ENCODE results near the gene COL4A6. TPM values are rescaled to one million over a fixed set of nuclear protein-coding genes. Genes with fewer than 3 reads are reported as not detected.

COL4A6 gene
- polyA plus RNA-seq, 4 donors: 0.43 to 2.5 TPM; not detected in 2

DNA sequence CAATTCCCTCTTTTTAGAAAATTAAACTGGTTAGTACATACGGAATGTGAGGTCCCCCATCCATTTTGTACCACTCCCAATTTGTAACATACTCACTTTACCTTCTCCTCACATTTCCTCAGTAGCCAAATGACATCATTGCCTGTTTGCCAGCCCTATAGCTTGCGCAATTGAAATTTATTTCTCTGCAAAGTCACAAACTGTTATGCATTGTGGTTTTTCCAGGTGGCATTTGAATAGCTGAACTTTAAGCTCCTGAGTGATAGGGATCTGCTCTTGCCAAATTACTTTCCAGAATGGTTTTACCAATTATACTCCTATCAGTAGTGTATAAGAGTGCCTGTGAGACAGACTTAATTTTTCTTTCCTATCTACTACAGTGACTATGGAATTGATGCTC lies 9.1 kb upstream of the COL4A6 start:
- no peaks in the 10 kb centered on the region for H3K9me3 ChIP-seq (ENCODE audit: control insufficient read depth in 2 of 2, insufficient read depth in 1 of 2, low read depth in 1 of 2, low read length in 1 of 2)
- H3K4me1 ChIP-seq (ENCODE audit: control insufficient read depth in 3 of 3, insufficient read depth in 2 of 3, low read depth in 1 of 3, low read length in 2 of 3): no peaks in the 10 kb centered on the region
- WGBS, 3 donors: 47 to 65% (median 51%) methylated on average over 2 of the region's 2 CpGs
- no peaks in the 10 kb centered on the region for H3K27me3 ChIP-seq (ENCODE audit: control insufficient read depth in 3 of 3, insufficient read depth in 3 of 3, low read length in 3 of 3)
- DNase-seq: no peak
- FAIRE-seq: no peak
- H3K36me3 ChIP-seq (ENCODE audit: control insufficient read depth in 3 of 3, insufficient read depth in 2 of 3, low read depth in 1 of 3, low read length in 3 of 3): no peaks in the 10 kb centered on the region
- no peak overlapping the region for H3K27ac ChIP-seq (ENCODE audit: low read depth in 1 of 3, low read length in 2 of 3)
- H3K4me3 ChIP-seq (ENCODE audit: low read depth in 1 of 3, low read length in 3 of 3): no peak overlapping the region

DNA sequence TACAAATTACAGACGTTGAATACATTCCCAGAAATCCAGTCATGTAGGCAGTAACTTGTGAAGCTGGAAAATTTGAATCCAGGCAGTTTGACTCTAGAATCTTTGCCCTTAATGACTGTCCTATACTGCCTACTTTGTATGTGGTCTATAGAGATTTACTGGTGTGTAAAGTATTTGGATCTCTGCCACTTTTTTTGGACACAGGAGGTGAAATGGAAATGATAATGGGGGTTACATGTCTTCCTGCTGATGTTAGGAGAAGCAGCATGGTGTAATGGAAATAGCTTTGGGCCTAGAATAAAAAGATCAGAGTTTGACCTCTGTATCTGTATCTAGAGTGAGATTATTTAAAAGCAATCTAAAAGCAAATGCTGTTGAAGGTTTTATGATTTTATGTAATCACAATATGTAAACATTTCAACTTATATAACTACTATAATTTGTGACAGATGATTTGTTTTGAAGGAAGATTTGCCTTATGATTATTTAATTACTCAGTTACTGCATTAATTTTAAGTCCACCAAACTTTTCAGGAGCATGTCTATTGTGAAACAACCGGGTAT lies 4.8 kb upstream of the COL4A6 start:
- peak in 1 of 2 donors; percentile 3 for DNase-seq
- no peaks in the 10 kb centered on the region for H3K4me1 ChIP-seq (ENCODE audit: control insufficient read depth in 3 of 3, insufficient read depth in 2 of 3, low read depth in 1 of 3, low read length in 2 of 3)
- WGBS, 3 donors: 33 to 41% (median 35%) methylated on average over 2 of the region's 2 CpGs
- FAIRE-seq: no peak
- H3K27me3 ChIP-seq (ENCODE audit: control insufficient read depth in 3 of 3, insufficient read depth in 3 of 3, low read length in 3 of 3): peaks cover 0 to 5% (median 0%) of the 10 kb centered on the region in 3 donors
- no peaks in the 10 kb centered on the region for H3K36me3 ChIP-seq (ENCODE audit: control insufficient read depth in 3 of 3, insufficient read depth in 2 of 3, low read depth in 1 of 3, low read length in 3 of 3)
- no peak overlapping the region for H3K4me3 ChIP-seq (ENCODE audit: low read depth in 1 of 3, low read length in 3 of 3)
- H3K27ac ChIP-seq (ENCODE audit: low read depth in 1 of 3, low read length in 2 of 3): no peak overlapping the region
- no peaks in the 10 kb centered on the region for H3K9me3 ChIP-seq (ENCODE audit: control insufficient read depth in 2 of 2, insufficient read depth in 1 of 2, low read depth in 1 of 2, low read length in 1 of 2)

DNA sequence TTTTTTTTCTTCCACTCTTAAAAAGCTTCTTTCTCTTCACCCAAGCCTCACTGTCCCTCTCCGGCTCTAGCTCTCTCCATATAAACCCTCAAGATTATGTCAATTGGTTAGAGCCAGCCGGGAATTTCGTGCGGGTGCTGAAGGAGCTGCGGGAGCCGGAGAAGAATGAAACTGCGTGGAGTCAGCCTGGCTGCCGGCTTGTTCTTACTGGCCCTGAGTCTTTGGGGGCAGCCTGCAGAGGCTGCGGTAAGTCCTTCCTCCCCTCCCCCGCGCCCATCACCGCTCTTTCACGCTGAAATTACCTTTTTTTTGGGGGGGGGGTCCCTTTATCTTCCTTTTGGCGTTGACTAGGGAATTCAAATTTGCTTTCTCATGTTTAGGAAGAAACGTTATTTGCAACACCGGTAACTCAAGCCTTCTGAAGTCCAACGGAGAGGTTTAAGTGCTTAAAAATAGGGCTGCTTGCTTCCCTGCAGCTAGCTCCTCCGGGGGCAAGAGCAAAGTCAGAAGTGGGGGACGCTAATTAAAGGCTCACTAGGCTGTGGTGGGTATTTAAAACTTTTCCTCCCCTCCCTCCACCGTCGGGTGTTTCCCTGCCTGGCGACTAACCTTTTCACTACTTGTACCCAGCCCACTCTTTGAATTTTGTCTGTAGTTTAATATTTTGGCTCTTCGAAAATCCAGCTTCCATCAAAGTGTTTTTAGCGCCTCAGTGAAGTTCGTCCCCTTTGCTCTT lies 1.9 kb upstream of the COL4A6 start:
- H3K27me3 ChIP-seq (ENCODE audit: control insufficient read depth in 3 of 3, insufficient read depth in 3 of 3, low read length in 3 of 3): peaks cover 0 to 12% (median 0%) of the 10 kb centered on the region in 3 donors
- WGBS, 3 donors: 5 to 16% (median 11%) methylated on average over 25 of the region's 25 CpGs
- DNase-seq (peak in 1 of 2 donors; percentile 31), FAIRE-seq (no peak)
- peak overlapping the region in 2 of 3 donors; percentile 27 to 71 for H3K4me3 ChIP-seq (ENCODE audit: low read depth in 1 of 3, low read length in 3 of 3)
- no peaks in the 10 kb centered on the region for H3K9me3 ChIP-seq (ENCODE audit: control insufficient read depth in 2 of 2, insufficient read depth in 1 of 2, low read depth in 1 of 2, low read length in 1 of 2)
- no peaks in the 10 kb centered on the region for H3K4me1 ChIP-seq (ENCODE audit: control insufficient read depth in 3 of 3, insufficient read depth in 2 of 3, low read depth in 1 of 3, low read length in 2 of 3)
- no peaks in the 10 kb centered on the region for H3K36me3 ChIP-seq (ENCODE audit: control insufficient read depth in 3 of 3, insufficient read depth in 2 of 3, low read depth in 1 of 3, low read length in 3 of 3)
- H3K27ac ChIP-seq (ENCODE audit: low read depth in 1 of 3, low read length in 2 of 3): peak overlapping the region in 1 of 3 donors; percentile 51

DNA sequence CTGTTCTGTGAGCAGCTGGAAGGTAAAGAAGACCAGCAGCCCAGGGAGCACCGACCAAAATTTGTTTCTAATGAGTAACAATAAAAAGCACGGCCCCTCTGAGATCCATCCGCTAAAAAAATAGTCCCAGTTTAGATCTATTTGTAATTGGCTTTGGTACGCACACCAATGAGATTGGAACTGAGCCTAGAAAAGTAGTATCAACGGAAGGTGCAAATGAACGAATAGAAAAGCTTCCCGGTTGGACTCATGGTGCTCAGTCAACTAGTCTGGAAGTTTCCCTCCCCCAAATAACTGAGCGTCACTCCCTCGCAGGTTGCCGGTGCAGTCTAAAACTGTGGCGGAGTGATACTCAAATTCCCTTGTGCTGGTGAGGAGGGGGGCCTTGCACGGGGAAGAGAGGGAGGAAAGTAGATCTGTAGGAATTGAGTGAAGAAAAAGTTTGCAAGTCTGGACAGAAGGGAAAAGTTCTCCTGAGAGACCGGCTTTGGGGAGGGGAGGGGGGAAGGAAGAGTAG lies 1.3 kb upstream of the COL4A6 start, which contains the start of gene COL4A5:
Gene COL4A5, plus strand, starts transcription at position 413 of the 517 bp plus-strand sequence. CDS start 288 bp downstream, outside the sequence.
- FAIRE-seq: no peak
- DNase-seq: peak; percentile 1 to 72
- Histone ChIP-seq H3K27ac (ENCODE audit: low read depth in 1 of 3, low read length in 2 of 3) (peak within 1 kb of the TSS in 1 of 3 donors; percentile 51), H3K4me1 (ENCODE audit: control insufficient read depth in 3 of 3, insufficient read depth in 2 of 3, low read depth in 1 of 3, low read length in 2 of 3) (no peaks in the 10 kb centered on the region), H3K36me3 (ENCODE audit: control insufficient read depth in 3 of 3, insufficient read depth in 2 of 3, low read depth in 1 of 3, low read length in 3 of 3) (no peaks in the 10 kb centered on the region), H3K27me3 (ENCODE audit: control insufficient read depth in 3 of 3, insufficient read depth in 3 of 3, low read length in 3 of 3) (peaks cover 0 to 12% (median 0%) of the 10 kb centered on the region in 3 donors), H3K9me3 (ENCODE audit: control insufficient read depth in 2 of 2, insufficient read depth in 1 of 2, low read depth in 1 of 2, low read length in 1 of 2) (no peaks in the 10 kb centered on the region), H3K4me3 (ENCODE audit: low read depth in 1 of 3, low read length in 3 of 3) (peak within 1 kb of the TSS in 2 of 3 donors; percentile 27 to 71)
- WGBS, 3 donors: 1 to 20% (median 9%) methylated on average over 13 of the region's 13 CpGs

DNA sequence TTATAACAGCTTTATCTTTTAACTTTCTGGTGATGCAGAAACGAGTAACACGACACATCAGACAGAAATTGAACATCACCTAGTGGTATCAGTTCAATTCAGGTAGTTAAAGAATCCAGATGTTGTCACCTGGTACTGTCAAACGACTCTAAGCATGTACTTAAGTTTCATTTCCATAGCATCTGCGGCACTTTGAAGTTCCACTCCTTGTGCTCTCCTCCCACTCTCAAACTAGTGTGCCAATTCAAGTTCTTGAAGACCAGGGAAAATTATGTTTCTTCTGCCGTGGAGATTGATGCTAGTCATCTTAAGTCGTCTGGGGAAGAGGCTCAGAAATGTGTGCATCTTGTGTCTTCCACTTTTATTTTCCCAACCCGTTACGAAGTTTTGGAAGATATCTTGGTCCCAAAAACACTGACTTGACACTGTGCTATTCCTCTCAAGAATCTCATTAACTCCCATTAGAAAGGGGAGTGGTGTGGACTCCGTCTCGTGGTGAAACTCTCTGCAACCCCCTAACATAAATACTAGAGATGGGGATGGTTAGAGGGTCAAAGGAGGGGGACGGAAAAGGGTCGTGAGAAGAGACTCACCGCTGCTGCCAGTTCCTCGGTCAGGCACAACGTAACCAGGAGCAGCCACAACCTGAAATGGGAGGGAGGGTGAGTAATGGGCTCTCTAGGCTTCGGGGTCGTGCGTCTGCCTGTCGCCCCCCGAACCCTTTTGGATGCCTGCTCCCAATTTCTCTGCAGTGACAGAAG lies 693 bp downstream of the COL4A6 start:
- Histone ChIP-seq H3K4me3 (ENCODE audit: low read depth in 1 of 3, low read length in 3 of 3) (peak overlapping the region in 1 of 3 donors; percentile 40), H3K36me3 (ENCODE audit: control insufficient read depth in 3 of 3, insufficient read depth in 2 of 3, low read depth in 1 of 3, low read length in 3 of 3) (no peaks in the 10 kb centered on the region), H3K4me1 (ENCODE audit: control insufficient read depth in 3 of 3, insufficient read depth in 2 of 3, low read depth in 1 of 3, low read length in 2 of 3) (no peaks in the 10 kb centered on the region), H3K27ac (ENCODE audit: low read depth in 1 of 3, low read length in 2 of 3) (no peak overlapping the region), H3K27me3 (ENCODE audit: control insufficient read depth in 3 of 3, insufficient read depth in 3 of 3, low read length in 3 of 3) (peaks cover 0 to 12% (median 0%) of the 10 kb centered on the region in 3 donors), H3K9me3 (ENCODE audit: control insufficient read depth in 2 of 2, insufficient read depth in 1 of 2, low read depth in 1 of 2, low read length in 1 of 2) (no peaks in the 10 kb centered on the region)
- DNase-seq (peak in 1 of 2 donors; percentile 1), FAIRE-seq (no peak)
- WGBS, 3 donors: 13 to 32% (median 14%) methylated on average over 20 of the region's 20 CpGs

DNA sequence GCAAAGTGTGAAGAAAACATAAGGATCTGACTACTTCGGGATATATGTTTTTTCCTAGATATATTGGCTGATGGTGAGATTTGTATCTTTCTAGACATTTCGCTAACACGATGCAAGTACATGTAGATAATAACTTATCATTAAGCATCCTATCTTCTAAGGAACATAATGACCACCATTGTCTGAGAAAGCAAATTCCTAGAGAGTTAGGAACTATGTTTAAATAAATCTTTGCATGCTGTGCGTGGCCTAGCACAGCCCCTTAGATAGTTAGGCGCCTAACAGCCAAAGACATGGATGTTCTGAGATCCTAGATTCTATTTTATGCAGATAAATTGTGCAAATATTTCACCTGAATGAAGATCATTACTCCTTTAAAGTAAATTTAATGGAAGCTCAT lies 3.0 kb downstream of the COL4A6 start:
- H3K27ac ChIP-seq (ENCODE audit: low read depth in 1 of 3, low read length in 2 of 3): no peak overlapping the region
- no peaks in the 10 kb centered on the region for H3K9me3 ChIP-seq (ENCODE audit: control insufficient read depth in 2 of 2, insufficient read depth in 1 of 2, low read depth in 1 of 2, low read length in 1 of 2)
- WGBS, 3 donors: 68 to 81% (median 79%) methylated on average over 5 of the region's 5 CpGs
- H3K4me3 ChIP-seq (ENCODE audit: low read depth in 1 of 3, low read length in 3 of 3): no peak overlapping the region
- DNase-seq (no peak), FAIRE-seq (no peak)
- peaks cover 0 to 12% (median 0%) of the 10 kb centered on the region in 3 donors for H3K27me3 ChIP-seq (ENCODE audit: control insufficient read depth in 3 of 3, insufficient read depth in 3 of 3, low read length in 3 of 3)
- no peaks in the 10 kb centered on the region for H3K4me1 ChIP-seq (ENCODE audit: control insufficient read depth in 3 of 3, insufficient read depth in 2 of 3, low read depth in 1 of 3, low read length in 2 of 3)
- H3K36me3 ChIP-seq (ENCODE audit: control insufficient read depth in 3 of 3, insufficient read depth in 2 of 3, low read depth in 1 of 3, low read length in 3 of 3): no peaks in the 10 kb centered on the region

DNA sequence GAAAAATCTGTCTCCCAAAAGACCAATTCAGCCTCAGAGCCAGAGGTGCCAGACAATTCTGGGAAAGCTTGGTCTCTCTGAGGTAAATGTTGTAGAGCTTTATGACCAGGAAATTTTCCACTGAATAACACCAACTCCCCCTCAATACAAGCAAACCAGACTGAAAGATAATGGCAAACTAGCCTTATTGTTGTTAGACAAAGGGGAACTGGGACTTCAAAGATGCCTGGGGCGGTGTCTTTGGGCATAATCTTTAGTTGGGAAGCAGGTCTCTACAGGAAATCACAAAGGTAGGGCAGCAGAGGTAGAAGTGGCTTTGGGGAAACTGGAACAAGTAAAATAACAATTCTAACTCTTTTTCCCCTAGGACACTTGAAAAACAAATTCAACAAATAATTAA lies 12.0 kb downstream of the COL4A6 start:
- Histone ChIP-seq H3K36me3 (ENCODE audit: control insufficient read depth in 3 of 3, insufficient read depth in 2 of 3, low read depth in 1 of 3, low read length in 3 of 3) (no peaks in the 10 kb centered on the region), H3K27me3 (ENCODE audit: control insufficient read depth in 3 of 3, insufficient read depth in 3 of 3, low read length in 3 of 3) (no peaks in the 10 kb centered on the region), H3K4me3 (ENCODE audit: low read depth in 1 of 3, low read length in 3 of 3) (no peak overlapping the region), H3K9me3 (ENCODE audit: control insufficient read depth in 2 of 2, insufficient read depth in 1 of 2, low read depth in 1 of 2, low read length in 1 of 2) (no peaks in the 10 kb centered on the region), H3K4me1 (ENCODE audit: control insufficient read depth in 3 of 3, insufficient read depth in 2 of 3, low read depth in 1 of 3, low read length in 2 of 3) (no peaks in the 10 kb centered on the region), H3K27ac (ENCODE audit: low read depth in 1 of 3, low read length in 2 of 3) (no peak overlapping the region)
- FAIRE-seq (no peak), DNase-seq (no peak)
- WGBS, 3 donors: 15 to 50% (median 25%) methylated on average over 1 of the region's 1 CpG

DNA sequence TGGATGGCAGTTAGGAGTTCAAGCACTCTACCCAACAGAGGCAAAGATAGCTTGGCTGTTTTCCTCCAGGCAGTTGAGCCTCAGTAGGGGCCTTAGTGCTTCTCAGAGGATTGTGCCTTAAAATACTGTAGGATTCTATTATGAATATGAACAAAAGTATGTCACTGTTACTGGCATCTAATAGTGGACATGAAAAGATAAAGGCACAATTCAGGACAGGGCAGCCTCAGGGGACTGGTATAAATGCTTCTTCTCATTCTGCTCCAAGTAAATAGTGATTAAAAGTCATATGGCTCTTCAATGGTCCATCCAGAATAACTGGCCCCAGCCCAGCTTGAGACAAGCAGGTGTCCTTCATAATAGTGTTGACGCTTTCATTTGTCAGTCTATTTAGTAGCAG lies 17.7 kb downstream of the COL4A6 start:
- WGBS, 3 donors: 63 to 94% (median 89%) methylated on average over 1 of the region's 1 CpG
- no peaks in the 10 kb centered on the region for H3K9me3 ChIP-seq (ENCODE audit: control insufficient read depth in 2 of 2, insufficient read depth in 1 of 2, low read depth in 1 of 2, low read length in 1 of 2)
- H3K4me3 ChIP-seq (ENCODE audit: low read depth in 1 of 3, low read length in 3 of 3): no peak overlapping the region
- no peaks in the 10 kb centered on the region for H3K4me1 ChIP-seq (ENCODE audit: control insufficient read depth in 3 of 3, insufficient read depth in 2 of 3, low read depth in 1 of 3, low read length in 2 of 3)
- H3K36me3 ChIP-seq (ENCODE audit: control insufficient read depth in 3 of 3, insufficient read depth in 2 of 3, low read depth in 1 of 3, low read length in 3 of 3): no peaks in the 10 kb centered on the region
- no peaks in the 10 kb centered on the region for H3K27me3 ChIP-seq (ENCODE audit: control insufficient read depth in 3 of 3, insufficient read depth in 3 of 3, low read length in 3 of 3)
- FAIRE-seq (no peak), DNase-seq (no peak)
- no peak overlapping the region for H3K27ac ChIP-seq (ENCODE audit: low read depth in 1 of 3, low read length in 2 of 3)
